Uterus (tissue), 4 donors: ENCODE data around the gene ERVW-1. TPM values are rescaled to one million over a fixed set of nuclear protein-coding genes. Genes with fewer than 3 reads are reported as not detected.

Experiments used
- DNase-seq, 2 donors: peaks; one replicate each; pipeline ENCODE4 v3.0.0-alpha.2; 2019 to 2020
- H3K27ac ChIP-seq, 2 donors: fragments of 200-600 bp; sonication (generic); 1 replicate in 1 of 2; 2 replicates in 1 of 2; pipeline ENCODE4 v1.5.1; 2016 to 2018
- H3K27me3 ChIP-seq, 2 donors: fragments of 200-600 bp; sonication (generic); one replicate each; pipeline ENCODE4 v1.5.1; 2018 to 2019; ENCODE audit warnings: control low read depth in 1 of 2
- H3K36me3 ChIP-seq, 2 donors: fragments of 200-600 bp; sonication (generic); one replicate each; pipeline ENCODE4 v1.5.1; 2019; ENCODE audit warnings: control low read depth in 1 of 2
- H3K4me1 ChIP-seq, 2 donors: fragments of 200-600 bp; sonication (generic); one replicate each; pipeline ENCODE4 v1.5.1; 2018 to 2019; ENCODE audit warnings: control low read depth in 1 of 2
- H3K4me3 ChIP-seq, 2 donors: fragments of 200-600 bp; sonication (generic); 1 replicate in 1 of 2; 2 replicates in 1 of 2; pipeline ENCODE4 v1.5.1; 2018 to 2019; ENCODE audit warnings: mild to moderate bottlenecking in 1 of 2
- H3K9me3 ChIP-seq, 2 donors: fragments of 200-600 bp; sonication (generic); one replicate each; pipeline ENCODE4 v1.5.1; 2019; ENCODE audit warnings: control low read depth in 1 of 2
- CTCF ChIP-seq, 4 experiments: fragments of 200-600 bp in 2 of 4; fragments of 450-650 bp in 2 of 4; sonication (generic) in 2 of 4; IDR thresholded peaks; one replicate each; pipeline ENCODE4 v1.5.1; 2016 to 2019; ENCODE audit warnings: antibody characterized with exemption in 4 of 4, mild to moderate bottlenecking in 2 of 4, moderate library complexity in 1 of 4
- POLR2A ChIP-seq, 2 donors: fragments of 450-650 bp; IDR thresholded peaks; one replicate each; pipeline ENCODE4 v1.6.1; 2016; ENCODE audit warnings: antibody characterized with exemption in 2 of 2, mild to moderate bottlenecking in 1 of 2, moderate library complexity in 1 of 2
- intact Hi-C: fragments of 100-400 bp; cut with DNase I; formaldehyde crosslinking; loops from one replicate; pipeline ENCODE4 v1.15.1; 2023; ENCODE audit warnings: low total_unique reads
- total RNA-seq, 4 donors: library from RNA; depleted of rRNA in 3 of 4; stranded (reverse); fragments of >200 nt in 3 of 4; gene quantifications; one replicate each; pipeline versions ENCODE4 v1.1.0 to v1.2.4, GENCODE V29; 2014 to 2023
- donor health status: DM: yes; HTN: yes; CAD: no.

Gene ERVW-1
- total RNA-seq, 4 donors from 2014 or later, result not detected

- no peaks in the 10 kb centered on the region for H3K27me3 ChIP-seq
Measured at GRCh38 chr7:92508946-92509345, 31.2 kb upstream of the ERVW-1 start.

GRCh38 chr7:92506363-92506762, 28.6 kb upstream of the ERVW-1 start:
- H3K4me1 ChIP-seq, result no peaks in the 10 kb centered on the region
- no peak for TF ChIP-seq CTCF (IDR thresholded peaks at IDR 0.05)
- no peak for TF ChIP-seq POLR2A (IDR thresholded peaks at IDR 0.05)
- no peak overlapping the region for H3K27ac ChIP-seq
- no peaks in the 10 kb centered on the region for H3K27me3 ChIP-seq
- DNase-seq, result no peak
- intact Hi-C loops, result no loop called here
- no peaks in the 10 kb centered on the region for H3K36me3 ChIP-seq
- H3K9me3 ChIP-seq, result no peaks in the 10 kb centered on the region
- H3K4me3 ChIP-seq, result no peak overlapping the region

More at GRCh38 chr7:92508946-92509345, 31.2 kb upstream of the ERVW-1 start:
- Histone ChIP-seq H3K36me3 (no peaks in the 10 kb centered on the region), H3K9me3 (no peaks in the 10 kb centered on the region), H3K4me3 (no peak overlapping the region), H3K27ac (no peak overlapping the region), H3K4me1 (no peaks in the 10 kb centered on the region)
- intact Hi-C loops, result no loop called here
- no peak for DNase-seq
- TF ChIP-seq POLR2A (IDR thresholded peaks at IDR 0.05), result no peak
- no peak for TF ChIP-seq CTCF (IDR thresholded peaks at IDR 0.05)

GRCh38 chr7:92504563-92504962, 26.8 kb upstream of the ERVW-1 start:
- Histone ChIP-seq H3K4me3 (no peak overlapping the region), H3K4me1 (no peaks in the 10 kb centered on the region), H3K36me3 (no peaks in the 10 kb centered on the region), H3K27ac (no peak overlapping the region), H3K9me3 (no peaks in the 10 kb centered on the region), H3K27me3 (no peaks in the 10 kb centered on the region)
- intact Hi-C loops, result no loop called here
- DNase-seq, result no peak
- TF ChIP-seq POLR2A (IDR thresholded peaks at IDR 0.05), result no peak
- no peak for TF ChIP-seq CTCF (IDR thresholded peaks at IDR 0.05)

GRCh38 chr7:92503767-92504166, 26.0 kb upstream of the ERVW-1 start:
- TF ChIP-seq POLR2A (IDR thresholded peaks at IDR 0.05) (no peak), CTCF (IDR thresholded peaks at IDR 0.05) (no peak)
- Histone ChIP-seq H3K4me3 (no peak overlapping the region), H3K4me1 (no peaks in the 10 kb centered on the region), H3K27me3 (no peaks in the 10 kb centered on the region), H3K9me3 (no peaks in the 10 kb centered on the region), H3K27ac (no peak overlapping the region), H3K36me3 (no peaks in the 10 kb centered on the region)
- no peak for DNase-seq
- intact Hi-C loops, result no loop called here

DNA sequence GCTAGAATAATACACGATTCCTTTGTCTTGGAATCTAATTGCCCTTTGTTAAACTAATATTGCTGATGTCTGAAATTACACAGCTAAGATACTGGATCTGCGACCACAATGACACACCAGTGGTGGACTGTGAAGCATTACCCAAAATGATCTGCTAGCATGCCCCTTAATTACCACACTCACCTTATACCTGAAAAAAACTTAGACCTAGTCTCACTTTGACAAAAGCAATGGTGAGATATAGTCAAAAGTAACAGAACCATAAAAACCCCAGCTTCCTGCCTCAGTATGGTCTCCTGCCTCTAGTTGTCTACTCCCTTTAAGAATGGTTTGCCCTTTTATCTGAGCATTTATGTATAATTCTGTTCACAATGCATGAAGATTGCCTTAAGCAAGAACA, 20.8 kb upstream of the ERVW-1 start:
- intact Hi-C loops, result no loop called here

More for the DNA sequence above, 20.8 kb upstream of the ERVW-1 start:
- H3K4me1 ChIP-seq, result no peaks in the 10 kb centered on the region
- DNase-seq, result no peak
- H3K36me3 ChIP-seq, result no peaks in the 10 kb centered on the region
- no peaks in the 10 kb centered on the region for H3K9me3 ChIP-seq
- TF ChIP-seq POLR2A (IDR thresholded peaks at IDR 0.05) (no peak), CTCF (IDR thresholded peaks at IDR 0.05) (no peak)
- no peak overlapping the region for H3K27ac ChIP-seq
- H3K4me3 ChIP-seq, result no peak overlapping the region
- H3K27me3 ChIP-seq, result no peaks in the 10 kb centered on the region
